ENCODE measurements around the gene SRRD. TPM values are rescaled to one million over a fixed set of nuclear protein-coding genes. Genes with fewer than 3 reads are reported as not detected.

Gene SRRD
- total and polyA plus RNA-seq, 4 experiments from 2014 or later, result 17.6 to 28.9 (median 20.1) TPM

DNA sequence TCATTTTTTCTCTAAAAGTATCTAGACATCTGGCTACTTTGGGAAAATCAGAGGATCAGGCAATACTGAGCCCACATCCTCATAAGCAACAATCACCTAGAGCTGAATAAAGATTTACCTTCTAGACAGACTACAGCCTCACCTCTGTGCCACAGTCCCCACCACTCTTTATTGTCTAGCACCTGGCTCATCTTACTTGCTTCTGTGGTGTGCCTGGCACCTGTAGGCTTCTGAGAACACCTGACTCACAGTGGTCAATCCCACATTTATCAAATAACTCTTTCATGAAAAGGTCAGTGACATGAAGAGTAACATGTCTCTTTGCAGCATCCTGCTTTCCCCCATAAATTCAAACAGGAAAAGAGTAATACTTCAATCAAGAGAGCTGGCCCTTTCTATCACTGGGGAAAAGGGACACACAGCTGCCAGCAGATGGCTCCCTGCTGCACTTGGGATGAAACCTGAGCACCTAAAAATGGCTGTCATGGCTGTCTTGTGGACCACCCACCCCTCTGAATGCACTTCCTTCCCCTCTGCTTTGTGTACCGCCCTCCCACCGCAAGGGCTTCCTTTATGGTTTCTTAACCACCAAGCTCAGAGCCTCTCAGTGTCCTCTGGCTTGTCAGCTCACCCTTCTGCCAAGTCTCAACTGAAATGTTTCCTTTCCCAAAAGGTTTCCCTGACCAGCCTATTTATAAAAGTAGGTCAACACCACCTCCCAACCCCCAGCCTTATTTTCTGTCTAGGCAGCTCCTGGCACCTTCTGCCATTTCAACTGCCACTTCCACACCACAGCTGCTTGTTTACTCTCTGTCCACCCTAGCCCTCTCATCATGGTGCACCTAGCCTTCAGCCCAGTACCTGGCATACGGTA is 19.2 kb downstream of the SRRD start:
- peak; percentile 57 to 69 (median 65) for DNase-seq
- Histone ChIP-seq H3K9me3 (ENCODE audit: control insufficient read depth in 1 of 2, low read length in 2 of 2) (no peaks in the 10 kb centered on the region), H3K27ac (ENCODE audit: low read depth, low read length) (no peak overlapping the region), H3K4me1 (ENCODE audit: insufficient read depth, low read length) (peaks cover 22% of the 10 kb centered on the region), H3K27me3 (ENCODE audit: insufficient read depth, low read length) (no peaks in the 10 kb centered on the region), H3K36me3 (ENCODE audit: insufficient read depth, low read length) (peaks cover 82% of the 10 kb centered on the region), H3K4me3 (ENCODE audit: low read length in 2 of 2) (no peak overlapping the region)
- ChIA-PET POLR2A (ENCODE audit: partially characterized antibody) (interaction anchor here (1.0 to 7.8 kb wide), 7 partner anchors 9 to 171 kb away, joined by 3 to 40 read pairs (median 5); partner anchors contain the start of genes HPS4, SRRD and TFIP11), CTCF (ENCODE audit: partially characterized antibody) (interaction anchor here (1.2 to 4.4 kb wide), 17 partner anchors 9 to 170 kb away, joined by 3 to 32 read pairs (median 4); partner anchors contain the start of genes HPS4, MIAT, SRRD and TFIP11)
- Mint-ChIP-seq H3K27ac (peak overlapping the region; percentile 57 to 93 (median 79)), H3K36me3 (peaks cover 54 to 75% of the 10 kb centered on the region in 2 donors), H3K4me3 (peak overlapping the region in 7 of 8 donors; percentile 13 to 76 (median 49)), H3K27me3 (no peaks in the 10 kb centered on the region), H3K4me1 (peaks cover 17 to 27% (median 23%) of the 10 kb centered on the region in 4 donors), H3K9me3 (peaks cover 0 to 4% (median 0%) of the 10 kb centered on the region in 8 donors)
- intact Hi-C loops (cut with micrococcal nuclease), result loop anchor here (1.0 kb wide), 1 partner anchor 162 kb away; no protein-coding TSS in a partner anchor

DNA sequence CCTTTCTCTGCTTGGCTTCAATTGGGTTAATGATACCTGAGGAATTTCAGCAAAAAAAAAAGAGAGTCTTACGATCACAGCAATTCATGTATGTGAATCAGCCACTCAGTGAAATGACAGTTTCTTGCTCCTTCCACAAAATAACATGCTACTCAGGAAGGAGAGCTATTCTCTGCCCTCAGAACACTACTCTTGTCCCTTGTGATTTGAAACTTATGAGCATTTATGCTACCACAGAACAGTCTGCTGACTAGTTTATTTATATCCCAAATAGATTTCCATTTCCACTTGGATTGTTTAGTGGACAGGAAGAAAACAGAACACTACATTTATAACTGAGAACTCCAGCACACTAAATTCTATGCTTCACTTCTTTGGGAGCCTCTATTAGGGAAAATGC is 20.1 kb downstream of the SRRD start:
- peak overlapping the region in 6 of 7 donors; percentile 42 to 93 (median 80) for H3K27ac Mint-ChIP-seq
- H3K9me3 ChIP-seq (ENCODE audit: control insufficient read depth in 1 of 2, low read length in 2 of 2), result no peaks in the 10 kb centered on the region
- ChIA-PET CTCF (ENCODE audit: partially characterized antibody) (interaction anchor here (0.8 to 4.4 kb wide), 16 partner anchors 9 to 169 kb away, joined by 3 to 32 read pairs (median 4); partner anchors contain the start of genes HPS4, MIAT, SRRD and TFIP11), POLR2A (ENCODE audit: partially characterized antibody) (interaction anchor here (1.0 to 7.8 kb wide), 9 partner anchors 8 to 170 kb away, joined by 3 to 40 read pairs (median 5); partner anchors contain the start of genes HPS4, SRRD and TFIP11)
- H3K27me3 ChIP-seq (ENCODE audit: insufficient read depth, low read length), result no peaks in the 10 kb centered on the region
- H3K36me3 ChIP-seq (ENCODE audit: insufficient read depth, low read length), result peaks cover 85% of the 10 kb centered on the region
- no peak overlapping the region for H3K4me3 ChIP-seq (ENCODE audit: low read length in 2 of 2)
- H3K4me1 ChIP-seq (ENCODE audit: insufficient read depth, low read length), result peaks cover 22% of the 10 kb centered on the region
- no peak overlapping the region for H3K27ac ChIP-seq (ENCODE audit: low read depth, low read length)
- intact Hi-C loops (cut with micrococcal nuclease), result loop anchor here (1.0 kb wide), 1 partner anchor 162 kb away; no protein-coding TSS in a partner anchor
- H3K27me3 Mint-ChIP-seq, result no peaks in the 10 kb centered on the region
- DNase-seq, result no peak
- peaks cover 0 to 4% (median 0%) of the 10 kb centered on the region in 8 donors for H3K9me3 Mint-ChIP-seq
- peak overlapping the region in 2 of 8 donors; percentile 56 to 76 for H3K4me3 Mint-ChIP-seq
- H3K36me3 Mint-ChIP-seq, result peaks cover 52 to 76% of the 10 kb centered on the region in 2 donors
- H3K4me1 Mint-ChIP-seq, result peaks cover 16 to 27% (median 23%) of the 10 kb centered on the region in 4 donors

- Mint-ChIP-seq H3K27ac (no peak overlapping the region), H3K9me3 (peaks cover 0 to 2% (median 0%) of the 10 kb centered on the region in 8 donors), H3K4me1 (peaks cover 30 to 53% (median 44%) of the 10 kb centered on the region in 4 donors), H3K4me3 (no peak overlapping the region), H3K36me3 (peaks cover 40 to 73% of the 10 kb centered on the region in 2 donors), H3K27me3 (no peaks in the 10 kb centered on the region)
- Histone ChIP-seq H3K9me3 (ENCODE audit: control insufficient read depth in 1 of 2, low read length in 2 of 2) (no peaks in the 10 kb centered on the region), H3K27ac (ENCODE audit: low read depth, low read length) (no peak overlapping the region), H3K4me1 (ENCODE audit: insufficient read depth, low read length) (peaks cover 32% of the 10 kb centered on the region), H3K36me3 (ENCODE audit: insufficient read depth, low read length) (peaks cover 60% of the 10 kb centered on the region), H3K27me3 (ENCODE audit: insufficient read depth, low read length) (no peaks in the 10 kb centered on the region), H3K4me3 (ENCODE audit: low read length in 2 of 2) (no peak overlapping the region)
- ChIA-PET POLR2A (ENCODE audit: partially characterized antibody) (no interaction called here), CTCF (ENCODE audit: partially characterized antibody) (no interaction called here)
- intact Hi-C loops (cut with micrococcal nuclease), result no loop called here
- DNase-seq, result no peak
Measured at GRCh38 chr22:26508148-26508547, 24.5 kb downstream of the SRRD start.

DNA sequence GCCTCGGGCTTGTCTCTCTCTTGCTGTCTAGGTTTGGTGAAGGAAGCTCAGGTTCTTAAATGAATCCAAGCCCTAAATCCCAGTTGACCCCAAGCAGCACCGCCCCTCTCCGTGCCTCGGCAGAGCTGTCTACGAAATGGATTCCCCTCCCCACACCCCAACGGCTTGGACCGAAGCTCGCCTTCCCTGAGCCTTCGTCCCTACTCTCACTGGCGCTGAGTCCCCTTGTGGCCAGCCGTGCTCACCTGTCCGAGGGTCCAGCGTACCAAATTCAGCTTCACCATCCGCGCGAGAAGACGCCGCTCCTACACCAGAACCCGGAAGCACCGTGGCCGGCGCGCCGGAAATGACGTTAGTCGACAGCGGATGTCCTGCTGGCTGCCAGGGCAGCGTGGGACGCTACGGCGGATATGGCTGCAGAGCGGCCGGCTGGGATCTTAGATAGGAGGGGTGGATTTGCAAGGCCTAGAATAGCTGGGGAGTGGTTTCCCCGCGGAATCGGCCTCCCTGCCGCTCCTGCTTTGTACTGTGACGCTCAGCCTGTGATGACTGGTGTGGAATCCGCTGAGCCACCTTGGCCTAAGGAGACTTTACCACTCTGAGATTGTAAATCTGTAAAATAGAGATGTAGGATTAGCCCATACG is 28.6 kb downstream of the SRRD start, which contains the start of gene TFIP11:
TSS of gene TFIP11 (minus strand) at position 325 of the 645 bp plus-strand sequence. CDS start 2,201 bp downstream, outside the sequence.
- peaks cover 26 to 46% (median 40%) of the 10 kb centered on the region in 4 donors for H3K4me1 Mint-ChIP-seq
- intact Hi-C loops (cut with micrococcal nuclease), result loop anchor here (1.0 to 5.0 kb wide), 3 partner anchors 29 to 160 kb away; partner anchors contain the start of genes HPS4, SRRD and TPST2
- POLR2A ChIA-PET (ENCODE audit: partially characterized antibody), result interaction anchor here (0.9 to 5.5 kb wide), 13 partner anchors 8 to 162 kb away, joined by 3 to 68 read pairs (median 5); partner anchors contain the start of genes HPS4, SRRD and TPST2

DNA sequence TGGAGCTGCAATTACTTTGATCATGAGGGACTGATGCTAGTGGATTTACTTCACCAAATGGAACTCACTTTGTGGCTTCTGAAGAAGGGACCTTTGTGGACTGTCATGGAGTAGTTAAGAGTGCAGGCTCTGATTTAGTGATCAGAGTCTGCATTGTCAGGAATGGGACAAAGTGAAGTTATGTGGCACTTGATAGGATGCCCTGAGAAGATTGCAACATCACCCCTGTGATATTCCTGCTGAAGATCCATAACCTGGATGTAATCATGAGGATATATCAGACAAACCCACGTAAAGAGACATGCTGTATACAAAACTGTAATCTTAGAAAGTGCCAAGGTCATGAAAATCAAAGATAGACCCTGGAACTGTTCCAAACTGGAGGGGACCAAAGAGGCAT is 30.2 kb downstream of the SRRD start:
- no peaks in the 10 kb centered on the region for H3K9me3 ChIP-seq (ENCODE audit: control insufficient read depth in 1 of 2, low read length in 2 of 2)
- peak overlapping the region in 6 of 8 donors; percentile 43 to 100 (median 99) for H3K4me3 Mint-ChIP-seq
- intact Hi-C loops (cut with micrococcal nuclease), result loop anchor here (5.0 kb wide), 1 partner anchor 78 kb away; the partner anchor contains the start of gene TPST2
- peak overlapping the region in 3 of 7 donors; percentile 6 to 100 (median 95) for H3K27ac Mint-ChIP-seq
- H3K4me3 ChIP-seq (ENCODE audit: low read length in 2 of 2), result no peak overlapping the region
- no peaks in the 10 kb centered on the region for H3K27me3 Mint-ChIP-seq
- H3K27me3 ChIP-seq (ENCODE audit: insufficient read depth, low read length), result no peaks in the 10 kb centered on the region
- peaks cover 21% of the 10 kb centered on the region for H3K4me1 ChIP-seq (ENCODE audit: insufficient read depth, low read length)
- peaks cover 26 to 46% (median 39%) of the 10 kb centered on the region in 4 donors for H3K4me1 Mint-ChIP-seq
- no peak for DNase-seq
- no peak overlapping the region for H3K27ac ChIP-seq (ENCODE audit: low read depth, low read length)
- POLR2A ChIA-PET (ENCODE audit: partially characterized antibody), result interaction anchor here (0.5 to 5.5 kb wide), 5 partner anchors 30 to 1207 kb away, joined by 3 to 68 read pairs (median 4); partner anchors contain the start of genes HPS4 and SRRD
- H3K36me3 Mint-ChIP-seq, result peaks cover 10 to 31% of the 10 kb centered on the region in 2 donors
- no peaks in the 10 kb centered on the region for H3K9me3 Mint-ChIP-seq
- CTCF ChIA-PET (ENCODE audit: partially characterized antibody), result interaction anchor here (1.5 kb wide), 1 partner anchor 130 kb away, joined by 4 read pairs; no protein-coding TSS in a partner anchor
- H3K36me3 ChIP-seq (ENCODE audit: insufficient read depth, low read length), result peaks cover 14% of the 10 kb centered on the region

More for the DNA sequence above, 28.6 kb downstream of the SRRD start, which contains the start of gene TFIP11:
- Mint-ChIP-seq H3K9me3 (no peaks in the 10 kb centered on the region), H3K4me3 (peak within 1 kb of the TSS; percentile 99 to 100 (median 99)), H3K36me3 (peaks cover 11 to 41% of the 10 kb centered on the region in 2 donors), H3K27ac (peak within 1 kb of the TSS; percentile 95 to 100 (median 100)), H3K27me3 (no peaks in the 10 kb centered on the region)
- H3K27me3 ChIP-seq (ENCODE audit: insufficient read depth, low read length), result no peaks in the 10 kb centered on the region
- peaks cover 24% of the 10 kb centered on the region for H3K36me3 ChIP-seq (ENCODE audit: insufficient read depth, low read length)
- H3K4me3 ChIP-seq (ENCODE audit: low read length in 2 of 2), result peak within 1 kb of the TSS; percentile 83 to 90
- CTCF ChIA-PET (ENCODE audit: partially characterized antibody), result interaction anchor here (0.6 to 2.0 kb wide), 6 partner anchors 9 to 131 kb away, joined by 3 to 11 read pairs (median 4); partner anchors contain the start of genes HPS4 and SRRD
- no peaks in the 10 kb centered on the region for H3K9me3 ChIP-seq (ENCODE audit: control insufficient read depth in 1 of 2, low read length in 2 of 2)
- DNase-seq, result peak; percentile 83 to 90 (median 84)
- peaks cover 21% of the 10 kb centered on the region for H3K4me1 ChIP-seq (ENCODE audit: insufficient read depth, low read length)
- H3K27ac ChIP-seq (ENCODE audit: low read depth, low read length), result peak within 1 kb of the TSS; percentile 94

DNA sequence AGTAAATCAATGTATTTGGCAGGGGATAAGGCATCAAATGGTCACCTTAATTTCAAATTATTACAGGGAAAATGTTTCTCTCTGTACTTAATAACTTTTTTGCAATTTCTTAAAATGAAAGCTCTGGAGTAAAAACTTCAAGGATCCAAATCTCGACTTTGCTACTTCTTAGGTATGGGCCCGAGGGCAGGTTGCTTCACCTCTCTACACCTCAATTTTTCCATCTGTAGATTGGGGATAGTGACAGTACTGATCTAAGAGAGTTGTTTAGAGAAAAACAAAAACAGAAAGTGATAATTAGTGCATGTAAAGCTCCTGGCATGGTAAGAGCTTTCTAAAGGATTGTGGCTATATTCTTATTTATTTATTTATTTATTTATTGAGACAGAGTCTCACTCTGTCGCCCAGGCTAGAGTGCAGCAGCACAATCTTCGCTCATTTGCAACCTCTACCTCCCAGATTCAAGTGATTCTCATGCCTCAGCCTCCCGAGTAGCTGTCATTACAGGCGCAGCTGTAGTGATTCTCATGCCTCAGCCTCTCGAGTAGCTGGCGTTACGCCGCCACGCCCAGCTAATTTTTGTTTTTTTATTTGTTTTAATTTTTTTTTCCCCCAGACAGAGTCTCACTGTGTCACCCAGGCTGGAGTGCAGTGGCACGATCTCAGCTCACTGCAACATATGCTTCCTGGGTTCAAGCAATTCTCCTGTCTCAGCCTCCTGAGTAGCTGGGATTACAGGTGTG is 30.9 kb downstream of the SRRD start:
- Mint-ChIP-seq H3K27ac (peak overlapping the region in 1 of 7 donors; percentile 34), H3K36me3 (peaks cover 5 to 24% of the 10 kb centered on the region in 2 donors), H3K27me3 (no peaks in the 10 kb centered on the region), H3K9me3 (no peaks in the 10 kb centered on the region), H3K4me3 (peak overlapping the region in 2 of 8 donors; percentile 35 to 50), H3K4me1 (peaks cover 21 to 39% (median 35%) of the 10 kb centered on the region in 4 donors)
- no peaks in the 10 kb centered on the region for H3K9me3 ChIP-seq (ENCODE audit: control insufficient read depth in 1 of 2, low read length in 2 of 2)
- POLR2A ChIA-PET (ENCODE audit: partially characterized antibody), result interaction anchor here (5.5 kb wide), 1 partner anchor 31 kb away, joined by 68 read pairs; the partner anchor contains the start of genes HPS4 and SRRD
- H3K4me1 ChIP-seq (ENCODE audit: insufficient read depth, low read length), result peaks cover 21% of the 10 kb centered on the region
- no peak for DNase-seq
- no peak overlapping the region for H3K4me3 ChIP-seq (ENCODE audit: low read length in 2 of 2)
- peaks cover 6% of the 10 kb centered on the region for H3K36me3 ChIP-seq (ENCODE audit: insufficient read depth, low read length)
- intact Hi-C loops (cut with micrococcal nuclease), result loop anchor here (5.0 kb wide), 1 partner anchor 78 kb away; the partner anchor contains the start of gene TPST2
- no peak overlapping the region for H3K27ac ChIP-seq (ENCODE audit: low read depth, low read length)
- H3K27me3 ChIP-seq (ENCODE audit: insufficient read depth, low read length), result no peaks in the 10 kb centered on the region
- CTCF ChIA-PET (ENCODE audit: partially characterized antibody), result interaction anchor here (0.7 kb wide), 1 partner anchor 19 kb away, joined by 3 read pairs; no protein-coding TSS in a partner anchor
